ENCODE data around the gene KIF3A. TPM values are rescaled to one million over a fixed set of nuclear protein-coding genes. Genes with fewer than 3 reads are reported as not detected.

KIF3A gene
- total RNA-seq, 1 donor from 2014 or later = 27.4 TPM

GRCh38 chr5:132669455-132669820, 67.9 kb downstream of the KIF3A start:
- DNase-seq (ENCODE audit: low spot score in 2 of 2, unreplicated experiment in 2 of 2) = no peak
- no peaks in the 10 kb centered on the region for H3K9me3 Mint-ChIP-seq
- peaks cover 3% of the 10 kb centered on the region for H3K4me1 Mint-ChIP-seq
- peaks cover 2% of the 10 kb centered on the region for H3K27me3 Mint-ChIP-seq (ENCODE audit: low read depth)
- no peak overlapping the region for H3K27ac Mint-ChIP-seq
- TF ChIP-seq, protein P1, sequence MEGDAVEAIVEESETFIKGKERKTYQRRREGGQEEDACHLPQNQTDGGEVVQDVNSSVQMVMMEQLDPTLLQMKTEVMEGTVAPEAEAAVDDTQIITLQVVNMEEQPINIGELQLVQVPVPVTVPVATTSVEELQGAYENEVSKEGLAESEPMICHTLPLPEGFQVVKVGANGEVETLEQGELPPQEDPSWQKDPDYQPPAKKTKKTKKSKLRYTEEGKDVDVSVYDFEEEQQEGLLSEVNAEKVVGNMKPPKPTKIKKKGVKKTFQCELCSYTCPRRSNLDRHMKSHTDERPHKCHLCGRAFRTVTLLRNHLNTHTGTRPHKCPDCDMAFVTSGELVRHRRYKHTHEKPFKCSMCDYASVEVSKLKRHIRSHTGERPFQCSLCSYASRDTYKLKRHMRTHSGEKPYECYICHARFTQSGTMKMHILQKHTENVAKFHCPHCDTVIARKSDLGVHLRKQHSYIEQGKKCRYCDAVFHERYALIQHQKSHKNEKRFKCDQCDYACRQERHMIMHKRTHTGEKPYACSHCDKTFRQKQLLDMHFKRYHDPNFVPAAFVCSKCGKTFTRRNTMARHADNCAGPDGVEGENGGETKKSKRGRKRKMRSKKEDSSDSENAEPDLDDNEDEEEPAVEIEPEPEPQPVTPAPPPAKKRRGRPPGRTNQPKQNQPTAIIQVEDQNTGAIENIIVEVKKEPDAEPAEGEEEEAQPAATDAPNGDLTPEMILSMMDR (IDR thresholded peaks at IDR 0.05; ENCODE audit: unreplicated experiment) = no peak
- H3K4me3 Mint-ChIP-seq = no peak overlapping the region
- no peaks in the 10 kb centered on the region for H3K36me3 Mint-ChIP-seq

DNA sequence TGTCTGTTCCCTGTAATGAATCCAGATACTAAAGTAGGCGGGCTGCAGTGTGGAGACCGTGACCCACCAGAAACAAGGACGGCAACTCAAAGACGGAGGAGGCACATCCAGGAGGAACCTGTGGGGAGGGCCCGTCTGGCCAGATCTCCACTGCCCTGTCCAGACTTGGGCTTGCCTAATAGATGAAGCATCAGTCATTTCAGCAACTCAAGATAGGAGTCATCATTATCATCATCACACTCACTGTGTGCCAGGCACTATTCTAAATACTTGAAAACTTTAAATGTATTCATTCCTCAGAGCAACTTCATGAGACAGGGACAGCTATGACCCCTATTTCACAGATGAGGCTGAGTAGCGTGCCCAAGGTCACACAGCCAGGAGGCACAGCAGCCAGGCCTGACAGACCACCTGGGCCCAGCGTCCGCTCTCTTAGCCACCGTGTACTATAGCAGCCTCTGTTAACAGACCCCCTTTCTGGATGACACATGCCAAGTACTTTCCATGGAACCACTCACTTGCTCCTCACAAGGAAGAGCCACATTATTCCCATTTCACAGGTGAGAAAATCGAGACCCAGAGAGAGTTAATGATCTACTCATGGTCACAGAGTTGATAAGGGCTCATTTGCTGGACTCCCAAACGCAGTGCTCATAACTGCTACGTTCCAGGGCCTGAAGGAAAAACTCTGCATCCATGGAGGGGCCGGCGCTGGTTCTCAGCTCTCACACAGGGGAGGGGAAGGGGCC, 68.5 kb downstream of the KIF3A start:
- Mint-ChIP-seq H3K27ac (no peak overlapping the region), H3K4me1 (peaks cover 6% of the 10 kb centered on the region), H3K36me3 (no peaks in the 10 kb centered on the region), H3K9me3 (no peaks in the 10 kb centered on the region), H3K4me3 (no peak overlapping the region), H3K27me3 (ENCODE audit: low read depth) (peaks cover 2% of the 10 kb centered on the region)
- TF ChIP-seq, protein P1 (IDR thresholded peaks at IDR 0.05; ENCODE audit: unreplicated experiment) = no peak
- DNase-seq (ENCODE audit: low spot score in 2 of 2, unreplicated experiment in 2 of 2) = no peak

- Mint-ChIP-seq H3K4me1 (peaks cover 13% of the 10 kb centered on the region), H3K27me3 (ENCODE audit: low read depth) (peaks cover 2% of the 10 kb centered on the region), H3K9me3 (no peaks in the 10 kb centered on the region), H3K27ac (no peak overlapping the region), H3K4me3 (no peak overlapping the region), H3K36me3 (no peaks in the 10 kb centered on the region)
- TF ChIP-seq, protein P1 (IDR thresholded peaks at IDR 0.05; ENCODE audit: unreplicated experiment) = no peak
- DNase-seq (ENCODE audit: low spot score in 2 of 2, unreplicated experiment in 2 of 2) = no peak
Observed at GRCh38 chr5:132667761-132668705, 69.3 kb downstream of the KIF3A start.

DNA sequence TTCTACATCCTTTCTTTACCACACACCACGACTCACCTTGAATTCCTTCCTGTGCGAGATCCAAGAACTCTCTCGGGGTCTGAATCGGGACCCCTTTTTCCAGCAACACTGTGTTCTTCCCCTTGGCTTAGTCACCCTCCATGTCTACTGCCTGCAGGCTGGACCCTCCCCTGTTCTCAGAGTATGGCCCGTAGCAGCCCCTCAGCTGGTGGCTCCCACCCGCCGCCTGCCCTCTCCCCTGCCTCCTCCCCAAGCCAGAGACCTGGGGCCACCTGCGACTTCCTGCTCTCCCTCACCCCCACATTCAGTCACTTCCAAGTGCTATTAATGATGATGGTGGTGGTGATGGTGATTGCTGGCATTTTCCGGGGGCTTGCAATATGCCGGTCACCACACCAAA, 70.0 kb downstream of the KIF3A start:
- TF ChIP-seq, protein P1 (IDR thresholded peaks at IDR 0.05; ENCODE audit: unreplicated experiment) = no peak
- DNase-seq (ENCODE audit: low spot score in 2 of 2, unreplicated experiment in 2 of 2) = no peak
- no peaks in the 10 kb centered on the region for H3K36me3 Mint-ChIP-seq
- peaks cover 2% of the 10 kb centered on the region for H3K27me3 Mint-ChIP-seq (ENCODE audit: low read depth)
- no peak overlapping the region for H3K4me3 Mint-ChIP-seq
- no peaks in the 10 kb centered on the region for H3K9me3 Mint-ChIP-seq
- H3K4me1 Mint-ChIP-seq = peaks cover 16% of the 10 kb centered on the region
- no peak overlapping the region for H3K27ac Mint-ChIP-seq

DNA sequence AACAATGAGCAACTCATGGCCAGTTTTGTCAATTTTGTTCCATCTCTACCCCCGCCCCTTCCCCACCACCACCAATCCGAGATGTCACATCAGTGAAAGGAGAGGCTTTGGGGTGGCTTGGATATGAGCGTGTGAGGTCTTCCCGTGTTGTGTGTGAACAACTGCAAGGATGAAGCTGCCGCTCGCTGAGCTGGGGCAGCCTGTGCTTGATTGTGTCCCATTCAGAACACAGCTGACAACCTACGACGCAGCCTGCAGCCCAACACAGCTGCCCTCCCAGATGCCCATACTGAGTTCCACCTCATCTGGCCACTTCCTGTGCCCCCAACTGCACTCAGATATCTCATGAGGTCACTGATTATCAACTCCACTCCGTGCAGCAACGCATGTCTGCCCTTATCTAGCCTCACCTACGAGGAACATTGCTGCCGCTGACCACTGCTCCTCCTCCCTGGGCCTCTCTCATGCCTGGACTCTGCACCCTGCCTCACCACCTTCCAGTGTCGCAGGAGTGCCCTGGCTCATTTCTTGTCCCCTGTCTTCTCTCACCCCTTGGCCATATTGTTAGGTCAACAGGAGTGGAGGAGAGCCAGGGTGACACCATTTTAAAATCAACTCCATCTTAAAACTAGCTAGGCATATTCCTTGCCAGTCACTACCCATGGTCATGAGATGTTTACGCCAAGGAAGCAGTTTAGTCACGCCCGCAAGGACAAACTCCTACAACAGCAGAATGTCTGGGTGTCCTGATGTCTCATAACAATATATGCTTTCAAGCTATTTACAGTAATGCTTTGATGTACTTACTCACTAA, 70.8 kb downstream of the KIF3A start:
- H3K4me3 Mint-ChIP-seq = no peak overlapping the region
- H3K36me3 Mint-ChIP-seq = no peaks in the 10 kb centered on the region
- H3K27ac Mint-ChIP-seq = no peak overlapping the region
- no peaks in the 10 kb centered on the region for H3K9me3 Mint-ChIP-seq
- DNase-seq (ENCODE audit: low spot score in 2 of 2, unreplicated experiment in 2 of 2) = no peak
- H3K27me3 Mint-ChIP-seq (ENCODE audit: low read depth) = peaks cover 2% of the 10 kb centered on the region
- TF ChIP-seq, protein P1 (IDR thresholded peaks at IDR 0.05; ENCODE audit: unreplicated experiment) = no peak
- peaks cover 16% of the 10 kb centered on the region for H3K4me1 Mint-ChIP-seq
